Astrocyte (in vitro differentiated cells and primary cell): ENCODE results near the gene FBLN5.

Source experiments
- CTCF ChIP-seq: IDR thresholded peaks from 2 replicates; pipeline ENCODE4 v1.5.1; 2011; ENCODE audit warnings: low read depth, mild to moderate bottlenecking, inconsistent platforms, low read length, moderate library complexity; ENCODE audit not compliant: insufficient read depth
- EZH2 ChIP-seq: IDR thresholded peaks from 2 replicates; pipeline ENCODE4 v1.6.1; 2012; ENCODE audit warnings: mild to moderate bottlenecking, low read length, inconsistent platforms; ENCODE audit not compliant: insufficient read depth

DNA sequence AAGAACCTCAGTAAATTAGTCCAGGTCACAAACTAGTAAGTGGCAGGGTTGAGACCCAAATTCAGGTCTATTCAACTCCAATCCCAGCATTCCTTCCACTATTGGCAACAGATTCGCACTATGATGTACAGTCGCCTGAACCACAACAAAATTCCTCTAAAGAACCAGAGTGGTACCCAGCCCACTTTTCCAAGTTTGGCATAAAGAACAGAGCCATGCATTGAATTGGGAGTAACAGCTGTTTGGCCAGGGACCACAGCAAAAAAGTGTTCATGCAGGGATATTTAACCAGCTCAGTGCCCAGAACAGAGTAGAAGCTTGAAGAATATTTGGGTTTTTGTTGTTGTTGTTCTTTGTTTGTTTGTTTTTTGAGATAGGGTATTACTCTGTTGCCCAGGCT is 89.9 kb downstream of the FBLN5 start:
- TF ChIP-seq CTCF (no peak), EZH2 (no peak)
